SK-N-SH treated with all-trans-retinoic acid at 6 μM for 48 hours (cell line): ENCODE data around the gene PDGFA.

Experiments used
- ATAC-seq: fragments of 200-7000 bp; cut with Tn5 transposase; 3 replicates; pipeline ENCODE4 v1.9.1; 2020; ENCODE audit warnings: mild to moderate bottlenecking, moderate library complexity
- ARNTL ChIP-seq: fragments of 450-650 bp; formaldehyde crosslinking; IDR thresholded peaks from 2 replicates; pipeline ENCODE4 v1.5.0; 2020; ENCODE audit warnings: low read depth, mild to moderate bottlenecking, moderate library complexity, borderline replicate concordance
- CREB5 ChIP-seq: fragments of 250-450 bp; sonication (Bioruptor Pico); IDR thresholded peaks from 2 replicates; pipeline ENCODE4 v1.5.1; 2020; ENCODE audit warnings: low read depth, mild to moderate bottlenecking, moderate library complexity
- CSDC2 ChIP-seq: fragments of 250-450 bp; sonication (Bioruptor Pico); IDR thresholded peaks from 2 replicates; pipeline ENCODE4 v1.5.0; 2020; ENCODE audit warnings: mild to moderate bottlenecking, moderate library complexity
- CSRNP3 ChIP-seq: fragments of 250-450 bp; sonication (Bioruptor Pico); IDR thresholded peaks from 2 replicates; pipeline ENCODE4 v1.5.1; 2021; ENCODE audit warnings: mild to moderate bottlenecking, moderate library complexity
- ESRRG ChIP-seq: fragments of 250-450 bp; sonication (Bioruptor Pico); IDR thresholded peaks from 2 replicates; pipeline ENCODE4 v1.6.1; 2021; ENCODE audit warnings: mild to moderate bottlenecking
- GLIS3 ChIP-seq: fragments of 250-450 bp; sonication (Bioruptor Pico); IDR thresholded peaks from 2 replicates; pipeline ENCODE4 v1.5.0; 2020; ENCODE audit warnings: mild to moderate bottlenecking, moderate library complexity
- ISL1 ChIP-seq: fragments of 250-450 bp; sonication (Bioruptor Pico); IDR thresholded peaks from 2 replicates; pipeline ENCODE4 v2.1.2; 2022; ENCODE audit warnings: mild to moderate bottlenecking, moderate library complexity
- OSR1 ChIP-seq: fragments of 250-450 bp; sonication (Bioruptor Pico); IDR thresholded peaks from 2 replicates; pipeline ENCODE4 v1.8.0; 2022; ENCODE audit warnings: moderate library complexity, mild to moderate bottlenecking, inconsistent platforms
- PATZ1 ChIP-seq: fragments of 250-450 bp; sonication (Bioruptor Pico); IDR thresholded peaks from 2 replicates; pipeline ENCODE4 v1.8.0; 2020; ENCODE audit warnings: mild to moderate bottlenecking, moderate library complexity, borderline replicate concordance
- POU6F1 ChIP-seq: fragments of 250-450 bp; sonication (Bioruptor Pico); IDR thresholded peaks from 2 replicates; pipeline ENCODE4 v1.8.0; 2021; ENCODE audit warnings: low read depth, mild to moderate bottlenecking, moderate library complexity, borderline replicate concordance
- SNAI2 ChIP-seq: fragments of 250-450 bp; sonication (Bioruptor Pico); IDR thresholded peaks from 2 replicates; pipeline ENCODE4 v1.5.0; 2020; ENCODE audit warnings: mild to moderate bottlenecking, moderate library complexity
- TOX ChIP-seq: fragments of 250-450 bp; sonication (Bioruptor Pico); IDR thresholded peaks from 2 replicates; pipeline ENCODE4 v1.8.0; 2021; ENCODE audit warnings: mild to moderate bottlenecking, moderate library complexity, borderline replicate concordance
- TSHZ2 ChIP-seq: fragments of 250-450 bp; sonication (Bioruptor Pico); IDR thresholded peaks from 2 replicates; pipeline ENCODE4 v1.5.0; 2020; ENCODE audit warnings: mild to moderate bottlenecking, moderate library complexity
- ZC3H10 ChIP-seq: fragments of 250-450 bp; sonication (Bioruptor Pico); IDR thresholded peaks from 2 replicates; pipeline ENCODE4 v1.5.1; 2021; ENCODE audit warnings: mild to moderate bottlenecking, moderate library complexity
- ZFP3 ChIP-seq: fragments of 250-450 bp; sonication (Bioruptor Pico); IDR thresholded peaks from 2 replicates; pipeline ENCODE4 v1.5.0; 2020; ENCODE audit warnings: mild to moderate bottlenecking, moderate library complexity
- ZFP30 ChIP-seq: fragments of 450-650 bp; formaldehyde crosslinking; IDR thresholded peaks from 2 replicates; pipeline ENCODE4 v1.5.0; 2022; ENCODE audit warnings: mild to moderate bottlenecking, moderate library complexity
- ZNF565 ChIP-seq: fragments of 450-650 bp; formaldehyde crosslinking; conservative IDR thresholded peaks from 2 replicates; pipeline ENCODE4 v1.5.0; 2020; ENCODE audit warnings: low read depth, mild to moderate bottlenecking, moderate library complexity
- ZNF70 ChIP-seq: fragments of 450-650 bp; formaldehyde crosslinking; IDR thresholded peaks from 2 replicates; pipeline ENCODE4 v1.5.0; 2020; ENCODE audit warnings: mild to moderate bottlenecking, moderate library complexity
- ZNF8 ChIP-seq: fragments of 450-650 bp; formaldehyde crosslinking; IDR thresholded peaks from 2 replicates; pipeline ENCODE4 v1.5.0; 2020; ENCODE audit warnings: mild to moderate bottlenecking, moderate library complexity

Gene PDGFA

GRCh38 chr7:556837-557557 lies 37.4 kb upstream of the PDGFA start (continued):
- TF ChIP-seq CSRNP3 (no peak), ZC3H10 (CRISPR knock-in tag) (no peak)
- TF ChIP-seq, all 23 proteins: peak for 0

GRCh38 chr7:556291-556826 lies 36.7 kb upstream of the PDGFA start:
- no peak for TF ChIP-seq ZFP3 (CRISPR knock-in tag)
- TF ChIP-seq ZNF565: no peak
- ATAC-seq: no peak

GRCh38 chr7:555551-556160 lies 36.0 kb upstream of the PDGFA start:
- TF ChIP-seq CSRNP3 (no peak), ARNTL (no peak), CSDC2 (CRISPR knock-in tag) (no peak), ZC3H10 (CRISPR knock-in tag) (no peak), ZNF565 (no peak)
- TF ChIP-seq, all 23 proteins: peak for 0
- ATAC-seq: no peak

- TF ChIP-seq ESRRG (CRISPR knock-in tag) (no peak), POU6F1 (CRISPR knock-in tag) (no peak), ZNF70 (CRISPR knock-in tag) (no peak)
- ATAC-seq: no peak
These were observed 34.0 kb upstream of the PDGFA start for GRCh38 chr7:553636-554111.

- ATAC-seq: no peak
- TF ChIP-seq ZFP30 (CRISPR knock-in tag) (no peak), ESRRG (CRISPR knock-in tag) (no peak), TSHZ2 (no peak), PATZ1 (CRISPR knock-in tag) (no peak), OSR1 (no peak), TOX (no peak), ZNF8 (CRISPR knock-in tag) (no peak), ISL1 (CRISPR knock-in tag) (no peak), ZNF565 (no peak), SNAI2 (CRISPR knock-in tag) (no peak), ZC3H10 (CRISPR knock-in tag) (no peak), GLIS3 (CRISPR knock-in tag) (no peak), POU6F1 (CRISPR knock-in tag) (no peak), CSDC2 (CRISPR knock-in tag) (no peak), CREB5 (CRISPR knock-in tag) (no peak), ZNF70 (CRISPR knock-in tag) (no peak)
These were observed 33.4 kb upstream of the PDGFA start for GRCh38 chr7:552868-553635.
